ENCODE measurements around the gene ARID5A.
"Not testable (repeated sequence)": the region's sequence is repeated elsewhere in the genome, so short reads cannot be mapped to it uniquely, and the experiment has no call there.

ARID5A gene

GRCh38 chr2:96554293-96555145, 18.0 kb downstream of the ARID5A start:
- no peak overlapping the region for H3K4me3 ChIP-seq (ENCODE audit: low read length)
- DNase-seq (ENCODE audit: low read depth), result no peak
- peak; percentile 96 for TF ChIP-seq CTCF (conservative IDR thresholded peaks at IDR 0.05; ENCODE audit: low read depth, low read length)

DNA sequence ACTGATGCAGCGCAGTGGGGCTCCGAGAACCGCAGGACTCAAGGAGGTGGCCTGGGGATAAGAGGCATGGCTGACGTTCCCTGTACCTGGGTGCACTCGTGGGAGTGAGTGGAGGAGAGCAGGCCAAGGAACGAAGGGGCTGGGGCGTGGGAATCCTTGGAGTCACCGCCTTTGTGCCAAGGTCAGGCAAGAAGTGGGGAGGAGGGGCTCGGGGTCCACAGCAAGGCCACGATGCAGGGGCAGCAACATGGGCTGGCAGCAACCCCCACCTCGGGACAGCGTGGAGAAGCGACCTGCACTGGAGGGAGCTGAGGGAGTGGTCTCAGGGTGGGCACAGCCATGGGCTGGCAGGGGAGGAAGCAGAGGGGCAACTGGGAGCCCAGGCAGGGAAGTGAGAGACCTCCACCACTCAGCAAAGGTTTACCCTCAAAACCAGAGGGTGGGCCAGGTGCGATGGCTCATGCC, 18.6 kb downstream of the ARID5A start:
- no peak for DNase-seq (ENCODE audit: low read depth)
- no peak for TF ChIP-seq CTCF (conservative IDR thresholded peaks at IDR 0.05; ENCODE audit: low read depth, low read length)
- no peak overlapping the region for H3K4me3 ChIP-seq (ENCODE audit: low read length)

DNA sequence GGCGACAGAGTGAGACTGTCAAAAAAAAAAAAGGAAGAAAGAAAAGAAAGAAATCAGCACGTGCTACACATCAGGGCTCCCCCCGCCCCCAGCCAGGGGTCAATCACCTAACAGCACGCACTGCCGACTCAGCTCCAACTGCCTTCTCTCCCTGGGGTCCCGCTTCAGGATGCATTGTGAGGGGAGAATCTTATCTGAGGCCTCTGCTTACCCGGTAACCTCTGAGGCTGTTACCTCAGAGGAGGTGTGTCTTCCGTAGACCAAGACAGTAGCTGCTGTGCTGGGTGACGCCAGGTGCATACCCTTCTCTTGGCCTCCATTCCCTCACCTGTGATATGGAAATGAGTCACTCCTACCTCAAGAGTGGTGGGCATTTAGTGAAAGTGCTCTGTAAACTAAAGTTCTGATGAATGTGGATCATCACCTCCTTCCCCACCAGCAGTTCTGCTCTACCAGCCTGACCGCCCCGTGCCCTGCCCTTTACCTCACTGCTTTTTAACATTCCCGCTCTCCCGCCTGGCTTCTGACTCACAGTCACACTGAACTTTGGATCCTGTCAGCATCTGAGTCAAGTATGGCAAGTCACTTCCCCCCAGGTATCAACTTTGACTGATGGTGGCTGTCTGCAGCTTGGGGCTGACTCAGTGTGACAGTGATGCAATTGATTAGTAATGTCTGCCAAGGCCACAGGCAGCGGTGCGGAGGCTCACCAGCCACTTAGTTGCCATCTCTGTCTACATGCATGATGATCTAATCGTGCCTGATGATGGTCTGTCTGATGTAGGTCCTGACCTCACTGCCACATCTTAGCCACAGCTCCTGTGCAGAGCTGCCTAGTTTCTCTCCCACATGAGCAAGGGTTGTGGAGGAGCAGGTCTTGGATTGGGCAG, 20.1 kb downstream of the ARID5A start:
- no peak overlapping the region for H3K4me3 ChIP-seq (ENCODE audit: low read length)
- no peak for TF ChIP-seq CTCF (conservative IDR thresholded peaks at IDR 0.05; ENCODE audit: low read depth, low read length)
- peak; percentile 55 for DNase-seq (ENCODE audit: low read depth)

DNA sequence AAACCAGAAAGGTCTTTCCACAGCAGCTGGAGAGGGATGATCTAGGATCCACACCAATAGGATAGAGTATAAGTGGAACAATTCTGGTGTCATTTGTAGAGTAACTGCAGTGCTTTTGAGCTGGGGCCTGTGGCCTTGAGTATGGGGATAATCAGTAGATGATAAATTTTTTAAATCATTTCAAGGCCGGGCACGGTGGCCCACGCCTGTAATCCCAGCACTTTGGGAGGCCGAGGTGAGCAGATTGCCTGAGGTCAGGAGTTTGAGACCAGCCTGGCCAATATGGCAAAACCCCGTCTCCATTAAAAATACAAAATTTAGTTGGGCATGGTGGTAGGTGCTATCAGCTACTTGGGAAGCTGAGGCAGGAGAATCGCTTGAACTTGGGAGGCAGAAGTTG, 20.9 kb downstream of the ARID5A start:
- not testable (repeated sequence) for H3K4me3 ChIP-seq (ENCODE audit: low read length); DNase-seq (ENCODE audit: low read depth)

- TF ChIP-seq CTCF (conservative IDR thresholded peaks at IDR 0.05; ENCODE audit: low read depth, low read length), result no peak
- no peak for DNase-seq (ENCODE audit: low read depth)
- no peak overlapping the region for H3K4me3 ChIP-seq (ENCODE audit: low read length)
Observed at GRCh38 chr2:96558061-96558460, 21.5 kb downstream of the ARID5A start.

DNA sequence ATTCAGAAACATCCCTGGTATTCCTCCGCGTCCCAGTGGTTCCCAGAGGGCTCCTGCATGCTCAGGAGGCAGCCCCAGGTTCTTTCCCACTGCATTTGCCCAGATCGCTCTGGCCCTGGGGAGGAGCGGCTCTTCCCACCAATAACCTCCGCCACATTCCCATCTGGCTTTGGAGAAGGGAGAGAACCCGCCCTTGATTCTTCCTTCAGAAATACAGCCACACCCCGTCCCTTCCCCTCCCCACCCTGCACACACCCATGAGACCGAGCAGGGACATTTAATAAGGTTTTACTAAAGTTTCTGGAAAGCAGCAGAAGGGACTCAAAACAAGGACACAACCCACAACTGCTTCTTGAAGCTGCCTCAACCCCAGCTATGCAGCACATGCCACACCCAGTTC, 21.9 kb downstream of the ARID5A start:
- H3K4me3 ChIP-seq (ENCODE audit: low read length), result no peak overlapping the region
- TF ChIP-seq CTCF (conservative IDR thresholded peaks at IDR 0.05; ENCODE audit: low read depth, low read length), result no peak
- no peak for DNase-seq (ENCODE audit: low read depth)

- no peak overlapping the region for H3K4me3 ChIP-seq (ENCODE audit: low read length)
- TF ChIP-seq CTCF (conservative IDR thresholded peaks at IDR 0.05; ENCODE audit: low read depth, low read length), result no peak
- DNase-seq (ENCODE audit: low read depth), result no peak
Observed at GRCh38 chr2:96564026-96564425, 27.5 kb downstream of the ARID5A start.
